Activated T-helper 1 cell treated with anti-CD3 and anti-CD28 coated beads, Interleukin-2, amount 50 U/mL, for 16 hours (primary cell): ENCODE results near the gene SURF1.
A peak's percentile ranks its signal among the peaks of the same experiment; 100 is the strongest.
"Not testable (repeated sequence)": the region's sequence is repeated elsewhere in the genome, so short reads cannot be mapped to it uniquely, and the experiment has no call there.

ENCODE experiments used
- DNase-seq, 2 donors: peaks; one replicate each; pipeline ENCODE4 v3.0.0-alpha.2; 2020; ENCODE audit warnings: low read depth in 1 of 2, low spot score in 1 of 2

SURF1 gene, protein sequence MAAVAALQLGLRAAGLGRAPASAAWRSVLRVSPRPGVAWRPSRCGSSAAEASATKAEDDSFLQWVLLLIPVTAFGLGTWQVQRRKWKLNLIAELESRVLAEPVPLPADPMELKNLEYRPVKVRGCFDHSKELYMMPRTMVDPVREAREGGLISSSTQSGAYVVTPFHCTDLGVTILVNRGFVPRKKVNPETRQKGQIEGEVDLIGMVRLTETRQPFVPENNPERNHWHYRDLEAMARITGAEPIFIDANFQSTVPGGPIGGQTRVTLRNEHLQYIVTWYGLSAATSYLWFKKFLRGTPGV

DNA sequence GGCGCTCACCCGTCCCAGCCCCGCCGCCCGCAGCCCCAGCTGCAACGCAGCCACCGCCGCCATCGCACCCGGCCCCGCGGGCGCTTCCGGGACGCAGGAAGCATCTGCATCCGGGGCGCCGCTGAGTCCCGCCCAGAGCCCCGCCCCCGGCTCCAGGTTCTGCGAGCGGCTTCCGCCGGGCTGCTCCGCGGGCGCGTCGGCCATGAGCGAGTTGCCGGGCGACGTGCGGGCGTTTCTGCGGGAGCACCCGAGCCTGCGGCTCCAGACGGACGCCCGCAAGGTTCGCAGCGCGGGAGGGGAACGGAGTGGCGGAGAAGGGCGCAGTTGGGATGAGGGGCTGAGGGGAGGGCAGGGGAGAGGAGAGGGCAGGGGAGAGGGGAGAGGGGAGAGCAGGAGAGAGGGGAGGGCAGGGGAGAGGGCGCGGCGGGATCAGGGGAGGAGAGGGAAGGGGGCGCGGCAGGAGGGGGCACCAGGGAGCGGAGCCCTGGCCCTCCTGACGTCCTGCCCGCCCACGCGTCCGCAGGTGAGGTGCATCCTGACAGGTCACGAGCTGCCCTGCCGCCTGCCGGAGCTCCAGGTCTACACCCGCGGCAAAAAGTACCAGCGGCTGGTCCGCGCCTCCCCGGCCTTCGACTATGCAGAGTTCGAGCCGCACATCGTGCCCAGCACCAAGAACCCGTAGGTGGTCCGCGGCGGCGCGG is at the start of gene SURF1, which contains the start of gene SURF2:
Gene SURF1 (minus strand): TSS at position 97 of the 701 bp plus-strand sequence. CDS start 34 bp downstream, at position 63.
Gene SURF2 (plus strand): TSS at position 160 of the 701 bp plus-strand sequence. CDS start 43 bp downstream, at position 203.
- DNase-seq: peak; percentile 84 to 85

DNA sequence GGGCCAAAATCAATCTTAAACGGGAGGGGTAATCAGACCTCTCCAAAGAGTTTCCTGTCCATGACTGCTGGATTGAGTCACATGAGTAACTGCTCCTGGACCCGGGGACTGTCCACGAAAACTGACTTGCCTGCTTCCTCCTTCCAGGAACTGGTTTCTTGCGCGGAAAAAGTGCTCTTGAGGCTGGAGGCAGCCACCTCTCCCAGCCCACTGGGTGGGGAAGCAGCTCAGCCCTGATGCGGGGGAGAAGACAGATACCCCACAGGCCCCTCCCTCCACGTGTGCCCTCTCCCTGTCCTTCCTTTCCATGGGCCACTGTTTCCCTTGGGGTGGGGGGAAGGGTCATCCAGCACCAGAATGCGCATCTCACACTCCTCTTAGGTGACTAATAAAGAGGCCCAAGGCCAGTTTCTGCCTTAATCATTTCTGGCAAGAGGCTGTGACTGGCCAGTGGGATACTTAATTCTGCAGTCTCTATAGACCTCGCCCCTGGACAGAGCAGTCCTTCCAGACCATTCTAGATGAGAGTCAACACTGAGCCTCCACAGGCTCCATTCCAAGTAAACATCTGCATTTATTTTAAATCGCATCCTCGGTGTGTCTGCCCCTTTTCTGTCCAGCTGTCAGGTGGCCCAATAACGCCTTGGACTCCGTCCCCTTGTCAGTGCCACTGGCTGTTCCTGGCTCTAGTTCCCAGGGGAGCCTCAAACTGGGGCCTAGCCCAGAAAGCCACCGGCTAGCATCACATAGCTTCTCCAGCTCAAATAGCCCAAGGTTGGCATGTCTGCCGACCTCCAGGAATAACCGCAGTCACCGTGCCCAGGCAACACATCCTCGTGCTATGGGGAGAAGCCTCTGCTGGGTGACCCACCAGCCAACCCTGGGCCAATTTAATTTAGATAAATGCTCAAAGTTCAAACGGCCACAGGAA is 49.5 kb upstream of the SURF1 start:
- no peak for DNase-seq

DNA sequence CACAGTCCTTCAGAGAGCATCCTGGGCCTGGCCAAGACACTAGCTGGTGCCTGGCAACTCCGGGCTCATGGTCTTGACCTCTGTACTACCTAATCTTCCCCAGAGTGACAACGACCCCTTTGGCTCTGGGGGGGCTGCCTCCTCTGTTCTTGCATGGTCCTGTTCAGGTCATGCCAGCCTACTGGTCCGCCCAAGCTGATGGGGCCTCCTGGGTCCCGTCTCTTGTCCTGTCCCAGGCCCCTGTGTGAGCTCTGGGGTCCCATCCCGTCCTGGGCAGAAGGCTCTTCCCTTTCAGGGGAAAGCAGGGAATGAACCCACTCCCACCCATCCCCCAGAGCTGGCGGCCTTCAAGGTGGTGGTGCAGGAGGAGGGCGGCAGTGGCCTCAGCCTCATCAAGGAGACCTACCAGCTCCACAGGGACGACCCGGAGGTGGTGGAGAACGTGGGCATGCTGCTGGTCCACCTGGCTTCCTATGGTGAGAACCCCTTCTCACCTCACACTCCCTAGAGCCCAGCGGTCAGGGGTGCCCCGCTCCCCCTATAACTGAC is 48.2 kb upstream of the SURF1 start:
- no peak for DNase-seq

DNA sequence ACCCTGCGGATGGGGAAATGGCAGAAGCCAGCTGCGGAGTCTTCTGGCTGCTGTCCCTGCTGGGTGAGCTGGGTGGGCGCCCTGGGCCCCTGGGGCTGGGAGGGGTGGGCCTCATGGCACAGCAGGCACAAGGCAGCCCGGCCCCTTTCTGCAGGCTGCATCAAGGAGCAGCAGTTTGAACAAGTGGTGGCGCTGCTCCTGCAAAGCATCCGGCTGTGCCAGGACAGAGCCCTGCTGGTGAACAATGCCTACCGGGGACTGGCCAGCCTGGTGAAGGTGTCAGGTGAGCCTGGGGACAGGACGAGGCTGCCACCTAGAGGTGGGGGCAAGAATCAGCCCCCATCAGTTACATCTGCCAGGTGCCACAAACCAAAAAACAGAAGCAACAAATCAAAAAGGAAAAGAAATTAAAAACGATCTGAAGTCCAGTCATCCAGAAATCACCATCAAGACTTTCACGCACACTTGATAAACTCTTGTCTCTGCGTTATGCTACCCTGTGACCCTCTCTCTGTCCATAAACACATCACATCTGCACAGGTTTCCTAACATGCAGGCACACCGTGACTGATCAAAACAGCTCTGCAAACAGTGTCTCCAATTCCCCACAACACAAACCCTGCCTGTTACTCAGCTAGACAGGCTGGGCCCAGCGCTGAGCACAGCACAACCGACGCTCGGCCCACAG is 47.6 kb upstream of the SURF1 start:
- peak; percentile 26 to 37 for DNase-seq

DNA sequence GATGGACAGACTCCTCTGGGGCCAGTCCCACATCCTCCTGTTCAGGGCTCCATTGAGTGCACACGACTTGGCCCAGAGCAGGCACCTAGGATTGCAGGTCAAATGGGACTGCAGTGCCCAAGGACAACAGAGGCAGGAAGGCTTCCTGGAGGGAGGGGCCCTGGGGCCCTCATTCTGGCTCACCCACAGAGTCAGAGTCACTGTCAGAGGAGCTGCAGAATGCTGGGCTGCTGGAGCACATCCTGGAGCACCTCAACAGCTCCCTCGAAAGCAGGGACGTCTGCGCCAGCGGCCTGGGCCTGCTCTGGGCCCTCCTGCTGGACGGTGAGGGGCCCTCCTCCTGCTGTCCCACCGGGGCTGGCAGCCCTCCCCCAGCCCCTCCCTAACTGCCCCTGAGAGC is 46.4 kb upstream of the SURF1 start:
- no peak for DNase-seq

DNA sequence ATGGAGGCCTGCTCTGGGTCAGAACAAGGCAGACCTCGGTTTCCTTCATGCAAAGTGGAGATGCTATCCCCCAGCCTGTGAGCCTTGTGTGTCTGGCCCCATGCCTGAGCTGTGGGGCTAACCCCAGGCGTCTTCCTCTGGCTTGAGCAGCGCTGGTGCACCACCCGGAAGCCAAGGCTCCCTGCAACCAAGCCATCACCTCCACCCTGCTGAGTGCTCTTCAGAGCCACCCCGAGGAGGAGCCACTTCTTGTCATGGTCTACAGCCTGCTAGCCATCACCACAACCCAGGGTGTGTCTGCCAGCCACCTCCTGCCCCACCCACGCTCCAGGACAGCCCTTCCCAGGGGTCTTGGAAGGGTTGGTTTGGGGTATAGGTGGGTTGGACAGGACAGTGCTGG is 45.3 kb upstream of the SURF1 start:
- no peak for DNase-seq

DNA sequence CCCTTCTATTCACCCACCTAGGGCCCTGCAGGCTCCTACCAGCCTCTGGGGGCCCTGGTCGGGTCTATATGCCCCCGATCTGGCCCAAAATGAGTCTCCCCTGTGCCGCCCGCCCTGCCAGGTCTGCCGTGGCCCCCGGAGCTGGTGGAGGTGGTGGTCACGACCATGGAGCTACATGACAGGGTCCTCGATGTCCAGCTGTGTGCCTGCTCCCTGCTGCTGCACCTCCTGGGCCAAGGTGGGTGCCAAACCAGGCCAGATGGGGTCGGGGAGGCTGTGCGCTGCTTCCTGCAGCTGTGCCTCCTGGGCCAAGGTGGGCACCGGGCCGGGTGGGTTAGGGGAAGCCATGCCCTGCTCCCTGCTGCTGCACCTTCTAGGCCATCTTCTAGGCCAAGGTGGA is 44.0 kb upstream of the SURF1 start:
- DNase-seq: no peak

DNA sequence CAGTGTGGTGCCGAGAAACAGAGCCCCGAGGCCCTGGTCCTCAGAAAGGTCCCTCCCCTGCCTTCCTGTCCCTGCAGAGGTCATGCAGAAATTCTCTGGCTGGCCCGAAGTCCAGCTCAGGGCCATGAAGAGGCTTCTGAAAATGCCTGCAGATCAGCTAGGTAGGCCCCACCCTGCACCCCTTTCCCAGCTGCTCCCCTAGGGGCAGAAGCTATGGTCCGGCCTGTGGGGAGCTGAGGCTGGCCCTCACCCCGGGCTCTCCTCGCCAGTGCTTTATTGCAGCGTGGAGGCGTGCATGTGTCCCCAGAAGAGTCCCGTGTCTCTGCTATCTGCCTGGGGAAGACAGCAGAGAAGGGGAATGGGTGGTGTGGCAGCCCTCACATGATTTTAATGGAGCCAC is 41.6 kb upstream of the SURF1 start:
- no peak for DNase-seq

DNA sequence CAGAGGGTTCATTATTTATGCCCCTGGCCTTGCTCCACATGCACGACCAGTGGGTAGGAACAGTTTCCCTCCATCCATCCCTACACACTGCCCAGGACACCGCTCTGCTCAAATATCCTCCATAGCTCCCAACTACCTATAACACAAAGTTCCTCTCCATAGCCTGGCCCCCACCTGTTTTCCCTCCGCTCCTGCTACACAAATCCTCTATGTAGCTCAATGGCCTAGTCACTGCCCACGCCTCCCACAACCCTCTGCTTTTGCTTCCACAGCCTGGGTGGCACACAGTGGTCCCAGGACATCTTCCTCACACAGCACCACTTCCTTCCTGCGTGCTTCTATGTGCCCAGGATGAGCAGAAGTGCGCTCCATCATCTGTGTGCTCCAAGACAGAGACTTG is 41.1 kb upstream of the SURF1 start:
- no peak for DNase-seq

DNA sequence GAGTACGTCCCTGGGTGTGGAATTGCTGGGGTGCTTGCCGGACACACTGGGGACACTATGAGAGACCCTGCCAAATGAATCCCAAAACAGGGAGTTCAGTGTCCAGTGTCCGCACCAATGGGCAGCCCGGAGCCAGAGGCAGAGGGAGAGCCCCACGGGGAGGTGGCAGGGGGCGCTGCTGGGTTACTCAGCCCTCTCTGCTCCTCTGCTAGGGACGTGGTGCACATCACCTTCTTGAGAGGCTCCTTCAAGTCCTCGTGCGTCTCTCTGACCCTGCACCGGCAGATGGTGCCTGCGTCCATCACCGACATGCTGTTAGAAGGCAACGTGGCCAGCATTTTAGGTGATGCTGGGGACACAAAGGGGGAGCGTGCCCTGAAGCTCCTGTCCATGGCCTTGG is 40.7 kb upstream of the SURF1 start:
- DNase-seq: no peak

DNA sequence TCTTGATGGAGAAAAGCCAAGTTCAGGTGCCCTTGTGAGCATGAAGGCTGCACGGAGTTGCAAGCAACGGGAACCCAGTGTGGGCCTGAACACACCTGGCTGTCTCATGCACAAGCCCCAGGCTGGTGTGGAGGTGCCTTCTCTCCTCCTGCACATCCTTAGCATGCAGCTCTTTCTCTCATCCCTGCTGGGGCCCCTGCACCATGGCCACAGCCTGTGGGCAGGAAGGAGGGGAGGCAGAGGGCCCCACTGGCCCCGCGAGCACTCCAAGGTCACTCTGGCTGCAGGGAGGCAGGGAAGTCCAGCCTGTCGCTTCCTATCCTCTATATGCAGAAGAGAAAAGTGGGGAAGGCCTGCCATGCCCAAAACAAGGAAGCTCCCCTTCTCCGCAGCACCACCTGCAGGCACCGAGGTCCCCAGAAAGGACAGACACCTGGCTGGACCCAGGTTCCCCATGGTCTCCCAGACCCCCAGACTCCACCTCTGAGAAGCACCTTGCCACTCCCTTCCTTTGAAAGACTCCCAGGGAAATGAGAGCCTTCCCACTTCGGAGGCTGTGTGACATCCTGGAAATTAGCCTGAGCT is 38.5 kb upstream of the SURF1 start:
- no peak for DNase-seq

DNA sequence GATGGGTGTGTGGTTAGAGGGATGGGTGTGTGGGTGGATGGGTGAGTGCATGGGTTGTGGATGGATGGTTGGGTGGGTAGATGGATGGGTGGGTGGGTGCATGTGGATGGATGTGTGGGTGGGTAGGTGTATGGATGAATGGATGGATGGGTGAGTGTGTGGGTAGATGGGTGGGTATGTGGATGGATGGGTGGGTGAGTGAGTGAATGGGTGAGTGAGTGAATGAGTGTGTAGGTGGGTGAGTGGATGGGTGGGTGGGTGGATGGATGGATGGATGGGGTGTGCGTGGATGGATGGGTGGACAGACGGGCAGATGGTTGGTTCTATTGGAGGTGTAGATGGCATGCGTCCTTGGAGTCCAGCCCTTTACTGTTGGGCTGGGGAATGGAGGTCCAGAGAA is 37.1 kb upstream of the SURF1 start:
- DNase-seq: no peak

DNA sequence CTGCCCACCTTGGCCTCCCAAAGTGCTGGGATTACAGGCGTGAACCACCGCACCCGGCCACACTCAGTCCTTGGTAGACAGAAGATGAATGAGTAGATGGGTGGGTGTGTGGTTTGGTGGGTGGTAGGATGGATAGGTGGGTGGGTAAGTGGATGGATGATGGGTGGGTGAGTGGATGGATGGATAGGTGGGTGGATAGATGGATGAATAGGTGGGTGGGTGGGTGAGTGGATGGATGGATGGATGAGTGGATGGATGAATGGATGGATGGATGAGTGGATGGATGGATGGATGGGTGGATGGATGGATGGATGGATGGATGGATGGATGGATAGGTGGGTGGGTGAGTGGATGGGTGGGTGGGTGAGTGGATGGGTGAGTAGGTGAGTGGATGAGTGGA is 36.0 kb upstream of the SURF1 start:
- DNase-seq: not testable (repeated sequence)

DNA sequence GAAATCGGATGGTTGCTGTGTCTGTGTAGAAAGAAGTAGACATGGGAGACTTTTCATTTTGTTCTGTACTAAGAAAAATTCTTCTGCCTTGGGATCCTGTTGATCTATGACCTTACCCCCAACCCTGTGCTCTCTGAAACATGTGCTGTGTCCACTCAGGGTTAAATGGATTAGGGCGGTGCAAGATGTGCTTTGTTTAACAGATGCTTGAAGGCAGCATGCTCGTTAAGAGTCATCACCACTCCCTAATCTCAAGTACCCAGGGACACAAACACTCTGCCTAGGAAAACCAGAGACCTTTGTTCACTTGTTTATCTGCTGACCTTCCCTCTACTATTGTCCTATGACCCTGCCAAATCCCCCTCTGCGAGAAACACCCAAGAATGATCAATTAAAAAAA is 35.2 kb upstream of the SURF1 start:
- not testable (repeated sequence) for DNase-seq

DNA sequence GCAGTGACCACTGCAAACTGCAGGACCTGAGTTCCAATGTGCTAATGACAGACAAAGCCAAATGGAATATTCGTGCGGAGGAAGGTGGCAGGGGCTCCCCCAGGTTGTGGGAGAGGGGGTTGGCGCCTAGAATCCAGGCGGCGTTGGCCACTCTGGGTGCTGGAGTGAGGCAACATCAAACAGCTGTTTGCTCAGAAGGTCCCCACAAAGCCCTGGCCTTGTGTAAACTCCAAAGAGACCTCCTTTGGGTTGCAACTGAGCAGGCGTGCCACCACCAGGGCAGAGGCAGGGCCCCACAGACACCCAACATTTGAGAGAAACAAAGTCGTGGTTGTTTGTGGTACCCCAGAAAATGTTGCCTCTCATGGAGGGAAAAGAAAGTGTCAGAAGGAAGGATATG is 34.4 kb upstream of the SURF1 start:
- no peak for DNase-seq

DNA sequence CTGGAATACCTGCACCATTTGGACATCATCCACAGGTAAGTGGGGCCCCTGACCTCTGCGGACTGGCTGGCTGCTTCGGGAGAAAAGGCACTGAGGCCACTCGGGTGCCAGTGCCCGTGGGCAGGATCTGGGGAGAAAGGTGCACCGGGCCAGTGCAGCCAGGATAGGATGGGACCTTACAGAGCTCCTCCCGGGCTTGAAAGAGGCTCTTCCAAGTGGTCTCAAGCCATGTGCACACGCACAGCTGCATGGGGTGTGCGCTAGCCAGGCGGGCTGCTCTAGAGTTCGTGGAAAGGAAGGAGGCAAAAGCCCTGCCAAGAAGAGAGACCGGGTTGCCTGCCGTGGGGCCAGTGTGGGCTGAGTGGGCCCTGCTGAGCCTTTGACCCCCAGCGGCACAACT is 33.3 kb upstream of the SURF1 start:
- DNase-seq: no peak

DNA sequence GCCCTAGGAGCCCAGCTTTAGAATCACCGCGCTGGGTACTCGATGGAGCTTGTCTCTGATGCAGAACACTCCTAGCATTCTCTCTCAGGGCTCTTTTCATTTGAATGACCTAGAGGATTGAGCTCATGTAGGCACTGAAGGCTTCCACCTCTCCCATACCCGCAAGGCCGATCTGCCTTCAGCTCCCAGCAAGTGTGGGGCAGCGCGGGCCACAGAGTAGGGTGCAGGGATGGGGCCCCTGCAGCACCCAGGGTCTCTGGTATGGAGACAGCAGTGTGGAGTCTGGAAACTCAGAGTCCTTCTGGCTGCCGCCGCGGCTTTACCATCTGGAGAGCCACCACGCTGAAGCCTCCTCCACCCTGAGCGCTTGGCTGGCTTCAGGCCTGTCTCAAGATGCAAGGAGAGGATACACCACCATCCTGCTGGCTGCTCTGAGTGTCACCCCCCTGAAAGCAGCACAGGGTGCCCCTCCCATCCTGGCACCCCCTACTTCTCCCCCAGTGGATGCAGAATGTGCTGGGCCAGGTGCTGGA is 32.8 kb upstream of the SURF1 start:
- no peak for DNase-seq

DNA sequence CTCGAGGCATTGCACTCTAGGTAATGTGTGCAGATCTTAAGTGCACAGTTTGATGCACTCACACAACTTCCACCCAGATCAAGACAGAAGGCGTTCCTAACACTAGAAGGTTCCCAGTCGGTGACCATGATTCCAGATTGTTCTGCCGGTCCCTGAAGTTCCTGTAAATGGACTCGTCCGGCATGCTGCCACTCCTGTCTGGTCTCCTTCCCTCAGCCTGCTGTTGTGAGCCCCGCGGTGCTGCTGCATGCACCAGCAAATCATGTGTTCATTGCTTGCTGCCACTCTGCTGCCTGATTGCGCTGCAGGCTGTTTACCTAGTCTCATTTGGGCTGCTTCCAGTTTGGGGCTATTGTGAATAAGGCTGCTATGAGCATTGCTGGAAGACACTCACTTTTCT is 31.4 kb upstream of the SURF1 start:
- no peak for DNase-seq

DNA sequence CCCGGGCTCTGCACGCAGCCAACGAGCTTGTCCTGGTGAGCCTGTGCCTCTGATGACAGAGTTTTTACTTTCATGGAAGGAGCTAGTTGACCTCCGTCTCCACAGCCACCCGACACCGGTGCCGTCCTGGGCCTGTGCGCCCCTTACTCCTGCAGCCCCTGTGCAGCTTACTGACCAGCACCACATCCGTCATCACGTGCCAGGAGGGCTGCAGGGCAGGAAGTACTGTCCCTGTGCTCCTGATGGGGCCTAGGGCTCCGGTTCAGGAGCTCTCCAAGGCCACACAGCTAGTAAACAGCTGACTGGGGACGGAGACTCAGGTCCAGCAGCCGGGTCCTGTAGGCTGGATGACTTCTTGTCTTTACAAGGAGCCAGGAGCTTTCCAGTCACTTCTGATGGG is 30.1 kb upstream of the SURF1 start:
- DNase-seq: no peak

DNA sequence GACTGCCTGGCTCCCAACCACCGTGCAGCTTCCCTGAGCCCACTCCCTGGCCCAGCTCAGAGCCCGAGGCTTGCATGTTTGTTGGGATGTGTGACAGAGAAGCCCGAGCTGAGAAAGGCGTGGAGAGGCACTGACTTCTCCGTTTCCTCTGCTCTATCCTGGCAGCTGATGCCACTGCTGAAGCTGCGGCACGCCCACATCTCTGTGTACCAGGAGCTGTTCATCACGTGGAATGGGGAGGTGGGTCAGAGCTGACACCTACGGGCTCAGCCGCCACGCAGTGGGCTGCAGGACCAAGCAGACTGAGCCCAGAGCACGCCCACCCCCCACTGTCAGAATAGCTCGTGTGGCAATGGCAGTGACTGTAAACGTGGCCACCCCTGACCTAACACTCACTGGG is 29.2 kb upstream of the SURF1 start:
- no peak for DNase-seq
